Stimulated activated CD4-positive, alpha-beta T cell treated with anti-CD3 and anti-CD28 coated beads, Interleukin-1b, Interleukin-23, amount 100 ng/mL, for 1 hour (primary cell): ENCODE data around the gene CDON.

ENCODE experiments used
- DNase-seq, 2 donors: peaks; one replicate each; pipeline ENCODE4 v3.0.0-alpha.2; 2020; ENCODE audit warnings: low read depth in 2 of 2

CDON gene

DNA sequence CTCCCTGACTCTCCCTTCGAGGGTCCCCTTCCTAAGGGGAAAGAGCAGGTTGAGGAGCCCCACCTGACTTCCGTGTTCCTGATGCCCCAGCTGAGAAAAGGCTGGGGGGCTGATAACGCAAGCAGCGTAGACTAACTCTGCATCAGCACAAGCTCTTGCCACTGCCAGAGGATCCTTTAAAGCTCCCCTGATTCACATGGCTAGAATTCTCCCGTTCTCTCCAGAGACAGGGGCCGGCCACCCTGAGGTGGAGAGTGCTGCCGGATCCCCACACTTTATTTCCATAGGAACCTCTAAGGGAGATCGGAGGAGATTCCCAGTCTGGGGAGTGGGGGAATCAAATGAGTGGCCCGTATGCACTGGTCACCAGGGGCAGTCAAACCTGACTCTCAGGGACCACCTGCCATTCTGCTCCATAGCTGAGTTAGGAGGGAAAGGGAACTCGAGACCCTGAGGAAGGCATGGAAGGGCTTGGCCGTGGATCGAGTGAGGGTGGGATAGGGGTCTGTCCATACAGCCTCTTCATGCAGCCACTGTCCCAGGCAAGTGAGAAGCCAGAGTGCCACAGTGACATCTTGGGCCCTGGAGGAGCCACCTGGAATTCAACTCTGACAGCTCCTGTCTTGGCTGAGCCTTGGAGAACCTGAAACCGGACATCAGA is 118.2 kb downstream of the CDON start:
- DNase-seq = no peak

DNA sequence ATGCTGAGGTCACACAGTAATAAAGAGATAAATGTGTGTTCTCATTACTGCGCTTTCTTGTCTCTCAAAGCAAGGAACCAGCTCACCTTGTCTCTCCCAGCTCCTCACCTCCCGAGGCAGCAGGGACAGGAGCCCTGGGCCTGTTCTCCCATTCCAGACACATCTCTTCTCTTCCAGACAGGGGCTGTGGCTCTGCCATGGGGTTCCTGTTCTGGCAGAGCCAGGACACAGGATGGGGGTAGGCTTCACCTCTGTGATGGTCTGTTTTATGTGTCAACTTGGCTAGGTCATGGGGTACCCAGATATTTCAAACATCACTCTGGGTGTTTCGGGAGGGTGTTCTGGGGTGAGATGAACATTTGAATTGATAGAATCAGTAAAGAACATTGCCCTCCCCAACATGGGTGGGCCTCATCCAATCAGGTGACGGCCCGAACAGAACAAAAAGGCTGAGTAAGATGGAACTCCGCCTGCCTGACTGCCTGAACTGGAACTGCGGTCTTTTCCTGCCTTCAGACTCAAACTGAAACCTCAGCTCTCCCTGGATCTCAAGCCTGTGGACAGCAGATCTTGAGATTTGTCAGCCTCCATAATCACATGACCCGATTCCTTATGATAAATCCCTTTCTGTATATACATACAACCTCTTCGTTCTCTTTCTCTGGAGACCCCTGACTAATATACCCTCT is 118.9 kb downstream of the CDON start:
- DNase-seq = no peak

DNA sequence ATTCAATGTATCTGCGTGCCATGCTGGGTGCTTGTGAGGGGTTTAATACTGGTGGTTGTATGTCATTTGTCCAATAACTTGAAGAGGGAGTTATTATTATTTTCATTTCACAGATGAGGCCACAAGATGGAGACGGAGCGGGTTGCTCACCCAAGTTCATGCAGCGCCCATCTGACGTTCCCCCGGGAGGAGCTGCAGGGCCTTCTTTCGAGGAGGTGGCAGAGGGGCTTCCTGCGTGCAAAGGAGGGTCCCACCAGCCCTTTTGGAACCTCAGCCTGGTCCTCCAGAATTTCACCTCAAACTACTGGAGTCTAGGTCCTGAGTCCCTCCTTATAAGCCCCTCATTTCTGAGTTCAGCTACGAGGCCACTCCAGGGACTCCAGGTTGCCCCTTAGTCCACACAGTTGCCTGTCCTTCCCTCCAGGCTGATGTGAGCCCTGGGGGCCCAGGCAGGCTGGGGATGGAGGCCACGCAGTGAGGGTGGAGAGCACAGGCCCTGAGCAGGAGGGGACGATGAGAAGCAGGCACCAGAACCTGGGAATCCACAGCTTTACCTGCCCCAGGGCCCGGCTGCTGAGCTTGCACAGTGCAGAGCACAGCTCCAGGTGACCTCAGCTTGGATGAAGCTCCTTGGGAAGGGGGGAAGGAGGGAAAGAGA is 119.8 kb downstream of the CDON start:
- no peak for DNase-seq

DNA sequence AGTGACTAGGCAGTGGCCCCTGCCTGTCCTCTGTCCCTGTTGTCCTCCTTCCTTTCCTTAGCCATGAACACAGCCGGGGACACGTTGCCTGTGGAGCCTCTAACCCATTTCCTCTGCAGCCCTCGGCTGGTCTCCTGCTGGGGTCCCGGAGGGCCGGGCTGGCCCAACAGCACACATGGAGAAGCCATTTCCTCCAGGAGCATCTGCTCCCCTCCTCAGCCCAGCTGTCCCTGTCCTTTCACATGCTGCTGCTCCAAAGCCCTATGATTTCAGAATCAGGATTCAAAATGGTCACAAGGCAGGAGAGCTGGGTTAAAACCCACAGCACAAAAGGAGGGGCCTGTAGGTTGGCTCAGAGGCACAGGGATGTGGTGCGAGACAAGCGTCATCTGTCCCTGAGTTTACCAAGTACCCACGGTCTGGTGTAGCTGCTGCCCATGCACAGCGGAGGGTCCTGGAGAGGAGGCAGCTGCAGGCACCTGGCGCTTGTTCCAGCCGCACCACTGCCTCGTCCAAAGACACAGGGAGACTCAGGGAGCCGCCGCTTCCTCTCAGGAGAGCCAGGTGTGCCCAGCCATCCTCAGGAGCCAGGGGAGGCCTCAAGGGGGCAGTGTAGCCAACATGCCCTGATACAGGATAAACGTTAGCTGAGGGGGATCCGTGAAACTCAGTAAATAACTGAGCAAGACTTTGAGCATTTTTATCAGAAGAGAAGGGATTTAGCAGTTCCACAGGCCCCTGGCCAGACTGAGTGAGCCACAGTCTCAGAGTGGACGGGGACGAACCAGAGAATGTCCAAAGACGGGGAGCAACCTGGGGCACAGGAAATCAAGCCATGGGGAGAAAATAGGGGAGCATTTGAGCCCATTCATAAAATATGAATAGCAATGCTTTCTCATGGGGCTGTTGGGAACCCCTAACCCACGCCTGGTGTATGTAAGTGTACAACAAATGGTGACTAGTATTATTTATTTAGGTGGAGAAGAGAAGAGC is 120.8 kb downstream of the CDON start:
- DNase-seq = peak in 1 of 2 donors; percentile 34

DNA sequence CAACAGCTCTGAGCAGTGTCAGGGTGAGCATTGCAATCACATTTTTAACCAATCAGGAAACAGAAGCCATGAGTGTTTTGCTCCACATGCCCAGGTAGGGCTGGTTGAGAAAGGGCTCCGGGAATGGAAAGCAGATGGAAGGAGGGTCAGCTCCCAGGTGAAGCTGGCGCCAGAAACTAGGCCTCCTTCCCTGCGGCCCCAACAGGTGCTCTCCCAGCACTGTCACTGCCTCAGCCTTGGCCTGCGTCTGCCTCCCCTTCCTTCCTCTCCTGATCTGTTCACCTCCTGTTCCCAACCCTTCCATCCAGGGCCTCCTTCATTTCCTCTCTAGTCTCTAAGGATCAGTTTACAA is 121.4 kb downstream of the CDON start:
- DNase-seq = no peak

DNA sequence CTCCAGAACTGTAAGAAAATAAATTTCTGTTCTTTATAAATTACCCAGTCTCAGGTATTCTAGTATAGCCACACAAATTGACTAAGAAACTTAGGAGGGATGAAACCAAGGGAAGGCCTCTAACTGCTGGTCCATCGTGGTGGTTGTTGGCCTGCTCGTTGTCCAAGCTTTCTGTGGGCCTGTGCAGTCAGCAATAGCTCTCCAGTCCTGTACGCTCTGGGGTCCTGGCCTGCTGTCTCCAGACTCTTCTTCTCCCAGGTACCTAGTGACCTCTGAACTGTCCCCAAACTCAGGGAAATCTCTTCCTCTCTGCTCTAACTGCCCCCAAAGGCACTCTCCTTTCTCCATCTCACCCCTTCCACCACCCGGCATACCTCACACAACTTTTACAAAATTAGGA is 122.5 kb downstream of the CDON start:
- DNase-seq = no peak

DNA sequence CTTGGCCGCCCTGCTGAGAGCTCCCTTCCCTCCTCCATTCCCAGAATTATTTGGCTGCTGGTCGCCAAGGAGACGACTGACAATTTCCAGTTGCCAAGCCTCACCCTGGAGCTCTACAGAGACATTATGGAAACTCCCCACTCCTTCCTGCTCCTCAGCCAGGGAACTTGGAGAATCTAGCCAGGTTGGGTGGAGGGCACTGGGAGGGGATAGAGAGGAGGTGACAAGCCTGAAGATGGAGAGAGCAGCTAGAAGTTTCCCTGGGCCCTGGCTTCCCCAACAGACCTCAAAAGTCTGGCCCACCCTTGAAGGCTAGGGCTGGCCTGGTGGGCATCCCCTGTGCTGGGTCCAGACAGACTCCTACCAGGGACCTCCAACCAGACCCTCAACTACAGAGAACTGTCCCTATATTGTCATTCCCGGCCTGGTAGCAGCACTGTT is 123.6 kb downstream of the CDON start:
- no peak for DNase-seq

DNA sequence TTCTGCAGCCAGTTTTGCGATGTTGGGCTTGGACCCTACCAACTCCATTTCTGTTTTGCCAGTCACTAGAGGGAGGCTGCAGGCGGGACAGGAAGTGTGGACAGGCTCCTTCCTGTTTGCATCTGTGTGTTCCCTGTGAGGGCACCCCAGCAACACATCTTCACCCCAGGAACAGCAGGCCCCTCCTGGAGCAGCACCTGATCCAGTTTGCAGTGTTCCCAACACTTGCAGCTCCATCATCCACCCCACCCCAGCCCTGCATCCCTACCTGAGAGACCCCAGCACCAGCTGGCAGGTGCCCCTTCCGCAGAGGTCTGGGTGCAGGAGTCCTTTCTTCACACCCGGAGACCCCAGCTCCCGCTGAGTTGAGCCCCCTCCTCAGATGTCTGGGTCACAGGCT is 124.2 kb downstream of the CDON start:
- no peak for DNase-seq

DNA sequence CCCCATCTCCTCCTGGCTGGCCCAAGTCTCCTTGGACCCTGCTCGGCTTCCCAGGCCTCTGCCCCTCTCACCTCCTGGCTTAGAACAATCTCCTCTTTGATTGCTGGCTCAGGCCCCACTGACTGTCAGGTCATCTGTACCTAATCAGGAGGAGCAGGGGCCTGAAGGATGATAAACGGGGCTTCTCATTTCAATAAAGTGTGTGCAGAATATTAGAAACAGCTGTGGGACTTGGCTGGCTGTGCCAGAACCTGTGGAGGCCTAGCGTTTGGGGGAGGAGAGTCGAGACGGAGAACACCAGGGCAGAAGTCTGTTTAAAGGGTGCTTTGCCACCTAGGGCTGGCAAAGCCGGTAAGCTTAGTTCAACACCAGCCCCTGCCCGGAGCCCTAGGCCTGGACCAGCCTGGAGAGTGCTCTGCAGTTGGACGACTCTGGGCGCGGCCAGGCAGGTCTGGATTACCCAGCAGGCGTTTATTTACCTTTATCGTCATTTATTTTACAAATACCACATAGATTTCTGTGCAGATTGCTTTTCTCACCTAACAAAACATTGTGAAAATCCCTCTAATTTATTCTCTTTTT is 127.0 kb downstream of the CDON start:
- DNase-seq = no peak

DNA sequence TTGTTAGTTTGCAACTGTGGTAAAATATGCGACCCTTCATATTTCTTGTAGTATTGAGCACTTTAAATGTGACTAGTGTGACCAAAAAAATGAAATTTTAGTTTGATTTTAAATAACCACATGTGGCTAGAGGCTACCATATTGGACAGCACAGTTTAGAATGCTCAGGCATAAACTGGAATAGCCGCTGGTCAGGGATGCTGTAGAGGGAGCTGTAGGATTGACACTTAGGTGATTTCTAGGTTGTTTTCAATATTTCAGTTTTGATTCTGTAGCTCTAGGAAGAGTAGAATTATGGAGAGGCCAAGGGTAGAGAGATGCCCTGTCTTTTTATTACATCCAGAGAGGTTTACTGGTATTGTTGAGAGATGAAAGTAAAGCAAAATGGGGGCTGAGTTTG is 127.6 kb downstream of the CDON start:
- no peak for DNase-seq

DNA sequence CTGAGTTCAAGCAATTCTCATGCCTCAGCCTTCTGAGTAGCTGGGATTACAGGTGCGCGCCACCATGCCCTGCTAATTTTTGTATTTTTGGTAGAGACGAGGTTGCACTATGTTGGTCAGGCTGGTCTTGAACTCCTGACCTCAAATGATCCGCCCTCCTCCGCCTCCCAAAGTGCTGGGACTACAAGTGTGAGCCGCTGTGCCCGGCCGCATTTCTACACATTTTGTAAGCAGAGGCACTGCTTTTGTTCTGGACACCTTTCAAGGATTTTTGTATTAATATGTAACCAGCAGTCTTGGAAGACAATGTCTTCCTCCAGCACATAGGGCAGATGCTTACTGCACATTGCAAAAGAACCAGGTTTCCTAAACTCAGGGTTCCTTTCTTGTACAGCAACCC is 128.2 kb downstream of the CDON start:
- DNase-seq = no peak

DNA sequence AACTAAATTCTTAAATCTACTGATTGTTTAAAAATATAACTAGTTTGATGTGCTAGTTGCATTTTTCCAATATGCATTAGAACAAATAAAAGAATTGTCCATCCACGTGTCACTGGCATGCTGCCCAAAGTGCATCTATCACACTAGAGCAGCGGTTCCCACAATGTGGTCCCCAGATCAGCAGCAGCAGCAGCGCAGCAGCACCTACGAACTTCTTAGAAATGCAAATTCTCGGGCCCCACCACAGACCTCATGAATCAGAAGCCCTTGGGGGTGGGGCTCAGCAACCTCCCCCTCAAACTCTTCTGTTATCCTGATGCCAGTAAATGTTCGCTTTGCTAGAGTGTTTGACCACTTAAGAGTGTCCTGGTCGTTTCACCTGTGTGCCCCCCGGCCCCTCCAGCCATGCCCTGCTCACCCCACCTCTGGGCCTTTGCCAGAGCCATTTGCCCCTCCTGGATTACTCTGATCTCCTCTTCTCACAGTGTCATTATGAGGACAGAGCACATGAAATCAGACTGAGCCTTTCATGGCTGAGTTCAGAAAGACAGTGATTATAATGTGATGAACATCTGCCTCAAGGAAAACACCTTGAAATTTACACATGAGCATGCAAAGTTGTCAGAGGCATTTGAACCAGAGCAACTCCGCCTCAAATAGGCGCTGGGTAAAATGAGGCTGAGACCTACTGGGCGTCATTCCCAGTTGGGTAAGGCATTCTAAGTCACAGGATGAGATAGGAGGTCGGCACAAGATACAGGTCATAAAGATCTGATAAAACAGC is 129.4 kb downstream of the CDON start:
- DNase-seq = no peak

DNA sequence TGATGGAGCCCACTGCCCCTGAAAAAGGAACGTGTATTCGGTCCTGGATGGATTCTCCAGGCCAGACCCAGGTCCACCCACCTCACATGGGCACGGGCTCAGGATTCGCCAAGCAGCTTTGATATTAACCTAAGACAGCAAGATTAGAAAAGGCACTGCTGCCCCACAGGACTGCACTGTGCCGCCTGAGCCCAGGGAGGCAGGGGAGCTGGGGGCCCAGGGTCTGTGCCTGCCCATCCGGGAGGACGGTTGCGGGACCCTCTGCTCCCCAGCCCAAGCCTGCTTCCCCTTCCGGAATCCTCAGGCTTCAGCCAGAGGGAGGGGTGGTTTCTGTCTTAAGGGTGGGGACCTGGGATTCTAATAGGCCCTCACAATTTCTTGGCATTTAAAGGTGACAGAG is 130.4 kb downstream of the CDON start:
- DNase-seq = no peak

DNA sequence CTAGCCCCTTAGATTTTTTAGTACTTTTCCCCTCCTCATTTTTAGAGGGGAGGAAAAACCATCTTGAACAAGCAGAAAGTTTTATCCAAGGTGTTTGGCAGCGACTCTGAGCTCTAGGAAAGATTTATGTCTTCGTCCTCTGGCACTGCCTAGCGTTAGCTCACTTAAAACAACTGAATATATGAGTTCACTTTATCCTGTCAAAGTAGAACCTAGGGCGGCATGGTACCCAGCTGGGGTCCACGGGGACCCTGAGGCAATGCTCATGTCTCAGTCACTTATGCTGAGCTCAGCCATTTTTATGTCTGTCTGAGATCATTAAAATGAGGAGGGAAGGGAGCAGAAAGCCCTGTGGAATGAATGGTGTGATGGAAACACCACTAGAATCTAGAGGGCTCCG is 131.0 kb downstream of the CDON start:
- no peak for DNase-seq

DNA sequence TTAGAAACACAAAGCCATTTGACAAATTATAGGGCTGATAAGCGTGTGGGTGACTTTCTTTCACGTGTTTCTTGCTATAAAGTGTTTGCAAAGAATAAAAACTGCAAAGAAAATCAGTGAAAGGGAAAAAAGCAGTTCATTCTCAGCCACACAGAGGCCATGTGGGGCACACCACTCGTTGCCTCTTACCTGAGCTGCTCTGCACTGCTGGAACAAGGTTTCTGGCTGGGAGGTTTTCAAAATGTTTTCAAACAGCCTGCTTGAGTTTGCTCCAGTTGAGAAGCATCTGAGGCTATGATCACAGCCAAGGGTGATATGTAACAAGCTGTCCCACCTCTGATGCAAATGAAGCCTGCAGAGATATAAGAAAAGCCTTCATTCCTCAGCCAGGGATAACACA is 131.6 kb downstream of the CDON start:
- DNase-seq = no peak

DNA sequence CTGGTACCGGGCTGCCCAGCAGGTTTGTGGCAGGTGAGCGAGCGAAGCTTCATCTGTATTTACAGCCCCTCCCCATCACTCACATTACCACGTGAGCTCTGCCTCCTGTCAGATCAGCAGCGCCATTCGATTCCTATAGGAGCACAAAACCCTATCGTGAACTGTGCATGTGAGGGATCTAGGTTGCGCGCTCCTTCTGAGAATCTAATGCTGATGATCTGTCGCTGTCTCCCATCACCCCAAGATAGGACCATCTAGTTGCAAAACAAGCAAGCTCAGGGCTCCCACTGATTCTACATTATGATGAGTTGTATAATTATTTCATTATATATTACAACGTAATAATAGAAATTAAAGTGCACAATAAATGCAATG is 132.6 kb downstream of the CDON start:
- no peak for DNase-seq

DNA sequence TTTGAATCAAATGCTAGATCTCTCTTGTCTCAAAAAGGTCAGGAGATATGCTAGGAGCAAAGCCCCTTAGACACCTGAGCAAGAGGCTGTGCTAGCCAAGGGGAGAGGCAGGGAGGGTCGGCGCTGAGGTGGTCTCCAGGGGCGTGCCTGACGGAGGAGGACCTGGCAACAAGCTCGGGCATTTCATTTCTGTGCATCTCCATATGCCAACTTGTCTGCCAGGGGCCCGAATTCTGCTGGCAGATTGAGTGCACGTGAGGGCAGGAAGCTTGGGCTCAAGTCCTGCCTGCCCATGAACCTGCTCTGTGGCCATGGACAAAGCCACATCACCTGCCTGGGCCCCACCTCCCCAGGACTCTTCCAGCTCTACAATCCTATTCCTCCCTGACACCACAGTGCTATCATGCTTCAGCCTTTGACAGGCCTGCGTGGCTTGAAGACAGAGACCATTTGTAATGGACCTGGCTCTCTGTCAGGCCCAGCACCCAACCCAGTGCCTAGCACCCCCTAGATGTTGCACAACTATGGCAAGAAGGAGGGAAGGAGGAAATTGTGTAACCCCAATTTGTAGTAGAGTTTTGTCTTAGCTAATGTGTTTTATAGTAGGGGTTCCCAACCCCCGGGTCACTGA is 133.1 kb downstream of the CDON start:
- DNase-seq = no peak

DNA sequence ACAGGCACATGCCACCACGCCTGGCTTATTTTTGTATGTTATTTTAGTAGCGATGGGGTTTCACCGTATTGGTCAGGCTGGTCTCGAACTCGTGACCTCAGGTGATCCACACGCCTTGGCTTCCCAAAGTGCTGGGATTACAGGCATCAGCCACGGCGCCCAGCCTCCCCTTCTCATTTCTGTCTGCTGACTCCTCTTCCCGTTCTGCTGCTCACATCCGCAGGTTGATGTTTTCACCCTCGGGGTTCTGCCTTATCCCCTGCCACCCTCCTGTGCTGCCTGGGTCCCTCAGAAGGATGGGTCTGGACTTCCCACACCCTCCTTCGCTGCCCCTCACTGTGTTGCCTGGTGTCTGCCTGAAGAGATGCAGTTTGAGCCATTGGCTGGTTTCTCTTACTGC is 136.0 kb downstream of the CDON start:
- DNase-seq = no peak

DNA sequence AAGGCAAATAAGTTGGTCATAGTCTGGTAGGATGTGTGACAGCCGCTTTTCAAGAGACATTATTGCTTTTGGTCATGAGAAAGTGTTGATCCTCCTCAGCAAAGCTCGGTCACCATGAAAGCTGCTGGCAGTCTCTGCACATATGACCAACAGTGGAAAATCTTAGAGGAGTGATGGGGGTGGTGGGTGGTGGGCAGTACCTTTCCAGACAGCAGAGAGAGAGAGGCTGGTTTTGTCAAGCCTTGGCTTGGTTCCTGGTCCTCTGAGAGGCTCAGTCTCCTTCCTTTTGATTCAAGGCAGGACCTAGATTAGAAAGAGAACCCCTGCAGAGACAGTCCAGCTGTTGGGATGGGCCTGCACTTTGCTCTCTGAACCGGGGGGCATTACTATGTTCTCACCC is 136.9 kb downstream of the CDON start:
- no peak for DNase-seq

DNA sequence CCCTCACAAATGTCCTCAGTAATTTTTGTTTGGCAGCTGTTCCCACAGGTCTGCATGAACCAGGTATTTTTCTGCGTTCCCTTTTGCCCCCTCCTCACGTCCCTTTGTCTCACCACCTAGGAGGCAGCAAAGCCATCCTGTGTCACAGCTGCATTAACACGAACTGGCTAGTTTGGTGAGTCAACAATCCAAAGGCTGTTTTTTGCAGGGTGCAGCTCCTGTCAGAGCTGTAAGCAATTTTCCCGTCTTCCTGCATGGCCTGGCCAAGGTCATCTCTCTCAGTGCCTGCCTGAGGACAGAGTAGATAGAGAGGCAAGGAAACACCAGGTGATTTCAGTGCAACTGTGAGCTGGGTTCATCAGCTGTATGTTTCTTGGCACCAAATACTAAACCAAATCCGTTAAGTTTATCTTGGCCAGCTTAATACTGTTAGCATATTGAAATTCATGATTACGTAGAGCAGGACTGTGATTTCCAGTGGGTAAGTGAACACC is 137.4 kb downstream of the CDON start:
- no peak for DNase-seq
